HG03575 (cell line): ENCODE results near the gene COL6A3.

ENCODE experiments used
- ATAC-seq: cut with Tn5 transposase; IDR thresholded peaks from one replicate; pipeline ENCODE4 v1.9.1; 2021; ENCODE audit not compliant: unreplicated experiment, insufficient number of reproducible peaks, low FRiP score; ENCODE audit errors: extremely low read depth

The COL6A3 gene, protein sequence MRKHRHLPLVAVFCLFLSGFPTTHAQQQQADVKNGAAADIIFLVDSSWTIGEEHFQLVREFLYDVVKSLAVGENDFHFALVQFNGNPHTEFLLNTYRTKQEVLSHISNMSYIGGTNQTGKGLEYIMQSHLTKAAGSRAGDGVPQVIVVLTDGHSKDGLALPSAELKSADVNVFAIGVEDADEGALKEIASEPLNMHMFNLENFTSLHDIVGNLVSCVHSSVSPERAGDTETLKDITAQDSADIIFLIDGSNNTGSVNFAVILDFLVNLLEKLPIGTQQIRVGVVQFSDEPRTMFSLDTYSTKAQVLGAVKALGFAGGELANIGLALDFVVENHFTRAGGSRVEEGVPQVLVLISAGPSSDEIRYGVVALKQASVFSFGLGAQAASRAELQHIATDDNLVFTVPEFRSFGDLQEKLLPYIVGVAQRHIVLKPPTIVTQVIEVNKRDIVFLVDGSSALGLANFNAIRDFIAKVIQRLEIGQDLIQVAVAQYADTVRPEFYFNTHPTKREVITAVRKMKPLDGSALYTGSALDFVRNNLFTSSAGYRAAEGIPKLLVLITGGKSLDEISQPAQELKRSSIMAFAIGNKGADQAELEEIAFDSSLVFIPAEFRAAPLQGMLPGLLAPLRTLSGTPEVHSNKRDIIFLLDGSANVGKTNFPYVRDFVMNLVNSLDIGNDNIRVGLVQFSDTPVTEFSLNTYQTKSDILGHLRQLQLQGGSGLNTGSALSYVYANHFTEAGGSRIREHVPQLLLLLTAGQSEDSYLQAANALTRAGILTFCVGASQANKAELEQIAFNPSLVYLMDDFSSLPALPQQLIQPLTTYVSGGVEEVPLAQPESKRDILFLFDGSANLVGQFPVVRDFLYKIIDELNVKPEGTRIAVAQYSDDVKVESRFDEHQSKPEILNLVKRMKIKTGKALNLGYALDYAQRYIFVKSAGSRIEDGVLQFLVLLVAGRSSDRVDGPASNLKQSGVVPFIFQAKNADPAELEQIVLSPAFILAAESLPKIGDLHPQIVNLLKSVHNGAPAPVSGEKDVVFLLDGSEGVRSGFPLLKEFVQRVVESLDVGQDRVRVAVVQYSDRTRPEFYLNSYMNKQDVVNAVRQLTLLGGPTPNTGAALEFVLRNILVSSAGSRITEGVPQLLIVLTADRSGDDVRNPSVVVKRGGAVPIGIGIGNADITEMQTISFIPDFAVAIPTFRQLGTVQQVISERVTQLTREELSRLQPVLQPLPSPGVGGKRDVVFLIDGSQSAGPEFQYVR (N-terminal part only)

DNA sequence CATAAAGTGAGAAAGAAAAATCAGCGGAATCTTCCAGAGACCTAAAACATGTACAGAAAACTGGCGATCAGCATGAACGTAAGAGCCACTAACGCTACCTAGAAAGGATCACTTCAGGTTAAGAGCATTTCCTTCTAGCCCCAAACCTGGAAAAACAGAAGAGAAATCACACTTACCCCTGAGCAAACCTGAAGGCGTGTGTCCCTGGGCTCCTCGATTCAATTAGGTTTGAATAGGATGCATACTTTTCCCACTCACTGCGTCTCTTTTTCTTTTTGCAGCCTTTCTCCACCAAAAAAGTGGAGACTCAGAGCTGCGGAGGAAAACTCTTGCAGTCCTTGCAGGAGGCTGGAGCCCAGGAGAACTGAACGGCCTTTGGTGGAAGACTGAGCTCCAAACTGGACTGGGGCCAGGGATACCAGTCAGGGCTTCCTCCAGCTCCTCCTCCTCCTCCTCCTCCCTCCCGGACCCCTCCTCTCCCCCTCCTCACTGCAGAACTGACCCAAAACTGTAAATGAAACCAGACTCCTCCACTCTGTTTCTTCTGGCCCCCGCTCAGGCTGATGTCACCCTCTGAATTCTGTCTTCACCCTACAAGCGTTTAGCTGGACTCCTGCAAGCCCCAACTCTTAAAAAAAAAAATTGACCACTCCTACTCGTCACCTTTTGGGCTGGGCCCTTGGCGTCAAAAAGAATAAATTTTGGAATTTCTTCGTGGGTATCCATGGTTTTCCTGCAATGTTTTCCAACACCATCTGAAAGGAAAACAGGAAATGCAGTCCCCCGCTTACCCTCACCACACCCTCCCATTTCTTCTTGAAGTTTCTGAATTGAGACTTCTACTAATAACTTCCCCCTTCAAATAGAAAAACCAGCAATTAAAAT lies at the start of gene COL6A3:
COL6A3 (minus strand) TSS at position 388 of the 885 bp plus-strand sequence. CDS start 17,347 bp downstream, outside the sequence.
- no peak for ATAC-seq

DNA sequence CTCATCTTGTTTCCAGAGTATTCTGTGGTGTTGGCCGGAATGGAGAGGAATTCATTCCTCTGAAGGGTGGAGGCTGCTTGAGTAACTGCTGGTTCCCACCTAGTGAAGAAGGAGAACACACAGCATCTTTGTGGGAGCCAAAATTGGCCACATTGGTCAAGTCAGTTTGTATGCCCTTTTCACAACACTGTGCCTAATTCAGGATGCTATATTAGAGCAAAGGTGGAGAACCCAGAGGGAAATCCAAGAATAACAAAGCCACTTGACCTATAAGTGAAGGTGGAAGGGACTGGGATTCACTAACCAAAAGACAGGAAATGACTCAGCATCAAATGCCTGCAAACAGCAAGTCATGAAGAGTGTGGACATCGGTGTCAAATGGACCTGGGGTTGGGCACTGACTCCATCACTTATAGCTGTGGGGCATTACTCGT lies 45.8 kb upstream of the COL6A3 start:
- no peak for ATAC-seq

DNA sequence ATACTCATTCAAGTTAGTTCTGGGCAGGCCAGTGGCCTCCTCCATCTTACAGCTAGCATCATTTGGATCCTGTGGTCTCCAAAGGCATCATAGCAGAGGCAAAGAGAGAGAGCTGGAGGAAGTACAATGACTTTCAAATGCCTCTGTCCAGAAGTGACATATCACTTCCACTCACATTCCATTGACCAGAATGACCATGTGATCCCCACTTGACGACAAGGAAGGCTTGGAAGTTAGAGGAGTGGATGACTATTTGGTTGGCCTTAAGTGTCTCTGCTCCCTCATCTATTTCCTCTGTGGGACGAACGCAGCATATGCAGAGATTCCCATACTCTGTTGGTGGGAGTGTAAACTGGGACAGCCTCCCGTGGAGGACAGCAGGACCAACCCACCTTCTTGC lies 45.3 kb upstream of the COL6A3 start:
- no peak for ATAC-seq

DNA sequence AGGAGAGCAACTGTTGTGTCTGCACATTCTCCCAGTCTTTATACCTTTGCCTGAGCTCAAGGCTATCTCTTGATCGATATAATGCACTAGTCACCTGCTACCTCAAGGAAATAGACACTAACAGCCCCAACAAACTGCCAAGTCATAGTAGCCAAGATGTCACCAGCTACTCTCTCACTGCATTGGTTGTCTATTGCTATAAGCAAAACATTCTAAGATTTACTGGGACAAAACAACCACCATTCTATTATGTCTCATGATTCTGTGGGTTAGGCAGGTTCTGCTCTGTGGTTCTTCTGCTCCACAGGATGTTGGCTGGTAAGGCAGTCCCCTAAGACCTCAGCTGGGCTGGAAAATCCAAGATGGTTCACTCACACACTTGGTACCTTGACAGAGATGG lies 44.6 kb upstream of the COL6A3 start:
- no peak for ATAC-seq

DNA sequence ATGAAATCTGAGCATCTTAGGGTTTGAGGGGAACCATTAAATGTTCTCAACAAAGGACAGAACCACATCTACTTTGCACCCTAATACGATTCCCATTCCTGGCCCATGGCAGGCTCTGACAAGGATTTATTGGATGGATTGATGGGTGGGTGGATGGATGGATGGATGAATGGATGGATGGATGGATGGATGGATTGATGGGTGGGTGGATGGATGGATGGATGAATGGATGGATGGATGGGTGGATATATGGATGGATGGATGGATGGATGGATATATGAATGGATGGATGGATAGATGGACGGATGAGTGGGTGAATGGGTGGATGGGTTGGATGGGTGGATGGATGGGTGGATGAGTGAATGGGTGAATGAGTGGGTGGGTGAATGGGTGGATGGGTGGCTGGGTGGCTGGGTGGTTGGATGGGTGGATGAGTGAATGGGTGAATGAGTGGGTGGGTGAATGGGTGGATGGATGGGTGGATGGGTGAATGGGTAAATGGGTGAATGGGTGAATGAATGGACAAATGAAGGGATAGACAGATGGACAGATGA lies 43.5 kb upstream of the COL6A3 start:
- ATAC-seq: no peak

DNA sequence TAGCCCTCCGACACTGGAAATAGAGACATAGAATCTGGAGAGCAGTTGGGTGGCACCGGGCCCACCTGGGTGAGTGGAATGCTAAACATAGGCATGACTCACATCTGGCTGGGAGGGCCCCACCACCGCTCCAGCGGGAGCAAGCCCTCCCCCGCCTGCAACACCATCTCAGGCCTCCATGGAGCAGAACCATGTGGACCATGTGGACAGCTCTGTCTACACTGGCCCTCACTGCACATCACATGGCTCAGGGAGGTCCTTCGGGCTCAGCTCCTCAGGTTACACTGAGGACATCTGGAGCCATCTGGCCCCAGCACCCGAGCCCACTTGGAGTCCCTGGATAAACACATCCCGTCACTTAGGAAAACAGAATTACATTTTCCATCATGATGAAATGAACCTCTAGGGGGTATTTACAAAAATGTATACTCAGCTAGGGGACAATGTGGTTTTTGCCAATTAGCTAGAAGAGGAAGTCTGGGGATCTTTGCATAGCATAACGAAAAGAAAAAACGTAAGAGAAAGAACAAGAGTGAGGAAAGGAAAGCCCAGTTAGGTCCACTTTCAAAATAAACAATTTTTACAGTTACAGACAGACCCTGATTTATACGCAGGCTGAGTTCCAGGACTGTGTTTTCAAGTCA lies 42.4 kb upstream of the COL6A3 start:
- no peak for ATAC-seq

DNA sequence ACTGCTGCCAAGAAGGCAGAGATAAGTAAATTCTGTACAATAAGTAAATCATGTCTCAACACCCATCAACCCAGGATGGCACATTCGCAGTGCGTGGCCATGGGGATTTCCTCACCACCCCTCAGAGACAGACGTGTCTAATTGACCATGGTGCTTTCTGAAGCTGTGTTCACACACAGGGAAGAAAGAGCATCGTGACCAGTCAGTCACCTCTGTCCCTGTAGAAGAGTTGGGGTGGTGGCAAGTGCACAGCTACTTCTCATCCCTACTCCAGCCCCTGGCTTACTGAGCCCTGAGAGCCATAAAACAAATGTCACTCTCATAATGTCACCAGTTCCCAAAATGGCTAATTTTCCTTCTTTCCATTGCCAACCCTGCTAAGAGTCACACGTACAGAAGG lies 41.8 kb upstream of the COL6A3 start:
- ATAC-seq: no peak

DNA sequence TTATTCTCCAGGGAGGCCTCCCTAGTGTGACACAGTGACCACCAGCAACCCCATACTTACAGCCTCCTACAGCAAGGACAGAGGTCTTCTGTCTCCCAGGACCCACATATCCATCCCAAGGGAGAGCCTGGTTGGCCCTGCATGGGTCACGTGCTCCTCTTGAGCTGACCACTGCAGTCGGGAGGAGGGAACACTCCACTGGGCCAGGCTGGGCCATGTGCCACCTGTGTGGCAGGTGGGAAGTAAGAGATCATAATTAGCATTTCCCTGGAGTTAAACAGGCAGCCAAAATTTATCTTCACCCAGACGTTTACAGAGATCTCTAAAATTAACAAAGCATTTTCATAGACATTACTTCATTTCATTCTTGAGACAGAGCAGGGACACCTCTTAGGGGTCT lies 39.7 kb upstream of the COL6A3 start:
- no peak for ATAC-seq

DNA sequence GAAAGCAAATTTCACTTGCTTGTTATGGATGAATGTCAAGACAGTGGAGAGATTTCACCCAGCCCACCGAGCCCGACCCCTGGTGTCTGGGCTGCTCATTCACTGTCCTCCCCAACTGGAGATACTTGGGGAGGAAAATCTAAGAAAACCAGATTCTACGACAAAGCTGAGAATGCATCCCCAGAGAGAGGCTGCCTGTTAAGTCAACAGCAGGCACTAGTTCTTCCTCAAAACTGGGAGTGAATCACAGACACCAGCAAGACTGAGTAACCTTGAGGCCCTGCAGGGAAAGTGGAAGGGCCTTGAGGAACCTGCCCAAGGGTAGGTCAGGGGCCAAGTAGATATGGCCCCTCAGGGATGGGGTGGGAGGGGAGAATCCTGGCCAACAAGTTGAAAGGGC lies 38.9 kb upstream of the COL6A3 start:
- ATAC-seq: no peak

DNA sequence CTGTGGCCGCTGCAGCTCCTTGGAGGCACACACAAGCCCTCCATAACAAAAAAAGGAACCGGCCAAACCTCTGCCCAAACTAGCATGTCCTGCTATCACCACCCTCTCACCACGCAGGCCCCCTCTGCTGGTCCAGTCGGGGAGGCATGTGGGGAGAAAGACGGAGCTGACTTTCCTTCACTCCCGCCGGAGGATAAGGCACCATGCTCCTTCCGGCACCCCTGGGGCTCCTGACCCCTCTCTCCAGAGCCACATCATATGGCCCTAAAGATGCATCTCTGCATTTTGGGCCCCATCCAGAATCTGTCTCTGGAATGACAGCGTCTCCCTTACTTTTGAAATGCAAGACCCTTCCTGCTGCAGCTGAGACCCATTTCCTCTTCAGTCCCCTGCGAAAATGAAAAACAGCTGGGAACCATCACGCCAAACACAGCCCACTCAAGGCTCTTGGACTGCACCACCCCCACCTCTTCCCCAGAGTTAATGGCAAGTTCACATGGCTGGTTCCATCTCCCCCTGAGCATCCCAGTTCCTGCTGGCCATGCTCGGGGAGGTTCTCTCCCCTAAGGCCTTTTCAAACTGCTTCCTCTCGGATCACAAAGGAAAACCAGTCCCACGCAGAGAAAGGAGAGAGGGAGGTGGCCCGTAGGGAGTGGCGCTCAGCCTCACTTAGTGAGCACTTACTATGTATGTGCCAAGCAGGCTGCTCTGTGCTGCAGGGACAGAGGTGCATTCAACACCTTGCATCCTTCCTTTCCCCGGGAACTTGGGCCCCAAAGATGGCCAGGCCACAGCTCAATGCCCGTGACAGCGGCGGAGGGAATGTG lies 37.9 kb upstream of the COL6A3 start:
- ATAC-seq: no peak

DNA sequence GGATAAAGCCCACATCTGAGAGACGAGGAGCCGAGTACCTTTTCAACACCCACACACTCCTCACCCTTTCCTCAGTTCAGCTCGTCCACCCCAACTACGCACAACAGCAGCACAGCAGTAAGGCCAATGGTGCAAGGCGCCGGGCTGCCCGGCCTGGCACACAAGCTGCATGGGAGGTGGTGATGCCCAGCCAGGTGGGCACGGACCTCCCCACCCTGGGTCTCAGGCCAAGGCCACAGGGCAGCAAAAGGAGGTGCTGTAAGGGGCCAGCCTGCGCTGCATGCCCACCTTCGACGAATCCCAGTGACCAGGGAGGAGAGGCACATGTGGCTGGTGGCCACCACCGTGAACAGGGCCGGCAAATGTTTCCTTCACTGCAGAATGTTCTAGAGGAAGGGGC lies 36.6 kb upstream of the COL6A3 start:
- ATAC-seq: no peak

DNA sequence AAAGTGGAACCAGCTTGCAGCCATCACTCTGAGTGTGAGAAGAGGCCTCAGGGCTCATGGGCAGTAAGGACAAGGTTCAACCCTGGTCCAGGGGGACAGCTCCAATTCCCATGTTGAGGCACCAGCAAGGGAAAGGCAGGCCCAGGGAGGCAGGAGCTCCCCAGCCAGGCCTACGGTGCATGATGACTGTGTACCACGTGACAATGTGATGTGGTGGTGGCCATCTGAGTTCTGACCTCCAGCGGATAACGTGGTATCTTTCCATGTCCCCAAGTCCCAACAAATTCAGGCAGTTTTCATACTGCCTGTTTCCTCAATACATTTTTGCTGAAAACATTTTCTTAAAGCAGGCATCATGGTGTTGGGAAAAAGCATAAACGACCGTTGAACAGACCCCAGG lies 36.1 kb upstream of the COL6A3 start:
- ATAC-seq: no peak

DNA sequence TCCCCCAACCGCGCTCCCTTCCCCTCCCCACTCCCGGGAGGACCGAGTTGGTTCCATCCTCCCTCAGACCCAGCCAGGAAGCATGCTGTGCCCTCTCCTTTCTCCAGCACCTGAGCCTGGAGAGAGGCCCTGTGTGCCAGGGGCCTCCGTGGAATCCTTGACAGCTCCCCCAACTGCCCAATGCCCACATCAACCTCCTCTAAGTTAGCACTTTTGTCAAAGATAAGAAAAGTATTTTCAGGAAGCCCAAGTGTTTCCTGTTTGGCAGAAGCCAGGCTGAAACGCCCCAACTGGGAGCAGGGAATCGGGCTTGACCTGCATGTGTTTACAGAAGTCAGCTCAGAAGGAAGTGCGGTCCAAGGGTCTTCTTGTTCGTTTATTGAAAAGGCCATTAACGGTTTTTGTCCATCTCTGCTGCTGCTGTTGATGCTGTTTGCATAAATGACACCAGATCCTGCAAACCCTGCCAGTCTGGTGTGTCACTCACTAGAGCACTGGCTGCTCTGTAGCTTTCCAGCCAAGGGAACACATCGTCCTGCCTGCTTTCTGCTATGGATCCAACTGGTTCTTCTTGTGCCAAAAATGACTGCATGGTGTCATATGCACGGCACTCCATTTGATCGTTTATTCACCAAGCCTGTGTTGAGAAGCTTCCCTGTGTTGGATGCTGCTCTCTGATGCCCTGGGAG lies 35.4 kb upstream of the COL6A3 start:
- ATAC-seq: no peak

DNA sequence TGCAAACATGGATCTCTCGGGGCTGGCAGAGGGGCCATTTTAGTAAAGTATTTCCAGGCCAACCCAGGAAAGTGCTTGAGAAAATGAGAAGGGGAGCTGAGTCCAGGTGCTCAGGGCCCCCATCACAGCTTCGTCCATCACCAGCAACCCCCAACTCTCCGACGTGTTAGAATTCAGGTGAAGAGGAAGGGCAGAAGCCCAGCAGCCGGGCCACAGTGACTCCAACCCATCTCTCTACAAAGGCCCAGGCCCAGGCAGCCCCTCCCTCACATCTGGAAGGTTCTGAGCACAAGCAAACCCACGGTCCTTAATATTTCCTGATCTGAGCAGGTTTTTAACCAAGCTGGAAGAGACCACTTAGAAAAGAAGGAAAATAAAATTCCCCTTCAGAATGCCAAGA lies 34.7 kb upstream of the COL6A3 start:
- ATAC-seq: no peak

DNA sequence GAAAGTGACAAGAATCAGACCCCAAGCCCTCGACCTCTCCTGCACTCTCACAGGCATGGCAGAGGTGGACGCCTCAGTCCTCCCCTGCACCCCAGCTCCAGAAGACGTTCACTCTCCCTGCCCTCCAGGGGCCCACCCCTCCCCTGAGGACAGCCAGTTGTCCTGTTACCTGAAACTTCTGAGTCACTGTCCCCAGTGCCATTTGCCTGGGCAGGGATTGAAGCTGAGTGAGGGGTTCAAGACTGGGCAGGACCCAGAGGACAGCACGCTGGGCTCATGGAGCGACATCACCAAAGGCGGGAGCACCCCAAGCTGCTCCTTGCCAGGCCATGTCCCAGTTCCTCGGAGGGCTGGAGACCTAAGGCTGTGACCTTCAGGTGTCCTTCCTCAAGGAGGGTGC lies 34.2 kb upstream of the COL6A3 start:
- ATAC-seq: no peak

DNA sequence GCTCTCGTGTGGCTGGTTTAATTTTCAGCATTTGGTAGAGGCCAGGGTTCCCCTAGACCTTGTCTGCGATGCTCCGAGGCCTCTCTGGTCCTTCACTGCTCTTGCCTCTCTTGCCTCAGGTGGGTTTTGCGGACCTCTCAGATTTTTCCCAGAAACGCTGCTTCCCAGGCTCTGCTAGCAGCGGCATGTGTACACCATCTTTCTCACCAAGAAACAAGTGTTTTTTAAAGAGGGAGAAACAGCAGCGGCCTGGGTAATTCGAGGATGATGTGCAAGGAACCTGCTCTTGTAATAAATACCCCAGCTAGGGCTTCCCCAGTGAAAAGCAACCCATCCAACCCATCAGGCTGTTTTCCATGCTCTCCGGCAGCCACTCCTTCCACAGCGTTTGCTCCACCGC lies 33.5 kb upstream of the COL6A3 start:
- ATAC-seq: no peak

DNA sequence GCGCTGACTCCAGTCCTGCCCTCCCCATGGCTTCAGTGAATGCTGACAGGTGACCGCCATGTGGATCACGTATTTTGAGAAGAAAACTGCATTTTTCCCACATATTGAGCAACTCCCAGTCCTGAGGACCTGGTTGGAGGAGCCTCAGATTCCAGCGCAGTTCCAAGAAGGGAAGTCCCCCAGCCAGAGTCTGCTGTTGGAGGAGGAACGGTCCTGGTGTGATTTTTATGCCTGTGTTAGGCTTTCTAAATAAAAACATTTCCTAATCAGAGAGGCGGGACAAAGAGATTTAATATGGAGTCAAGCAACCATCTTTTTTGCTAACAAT lies 32.3 kb upstream of the COL6A3 start:
- ATAC-seq: no peak
